Ishikawa (cell line): ENCODE results near the gene KIAA1671.
A peak's percentile ranks its signal among the peaks of the same experiment; 100 is the strongest.

Source experiments
- CEBPB ChIP-seq: IDR thresholded peaks from 2 replicates; pipeline ENCODE4 v1.6.1; 2012
- CREB1 ChIP-seq: IDR thresholded peaks from 2 replicates; pipeline ENCODE4 v1.6.1; 2012; ENCODE audit warnings: low read depth
- EGR1 ChIP-seq: IDR thresholded peaks from 2 replicates; pipeline ENCODE4 v1.6.1; 2012
- EP300 ChIP-seq: IDR thresholded peaks from 2 replicates; pipeline ENCODE4 v1.6.1; 2012; ENCODE audit warnings: borderline replicate concordance
- FOXM1 ChIP-seq: IDR thresholded peaks from 2 replicates; pipeline ENCODE4 v1.6.1; 2012; ENCODE audit warnings: low read depth, borderline replicate concordance
- MAX ChIP-seq: IDR thresholded peaks from 2 replicates; pipeline ENCODE4 v1.6.1; 2012
- RAD21 ChIP-seq: IDR thresholded peaks from 2 replicates; pipeline ENCODE4 v1.6.1; 2012; ENCODE audit warnings: low read depth
- TAF1 ChIP-seq: IDR thresholded peaks from 2 replicates; pipeline ENCODE4 v1.6.1; 2012; ENCODE audit warnings: low read depth, mild to moderate bottlenecking
- TCF12 ChIP-seq: IDR thresholded peaks from 2 replicates; pipeline ENCODE4 v1.6.1; 2012; ENCODE audit warnings: low read depth
- TEAD4 ChIP-seq: IDR thresholded peaks from 2 replicates; pipeline ENCODE4 v1.6.1; 2012
- YY1 ChIP-seq: IDR thresholded peaks from 2 replicates; pipeline ENCODE4 v1.6.1; 2012; ENCODE audit warnings: low read depth
- ZBTB7A ChIP-seq: IDR thresholded peaks from 2 replicates; pipeline ENCODE4 v1.6.1; 2012; ENCODE audit warnings: low read depth
- TF ChIP-seq, protein P1 (sequence below): IDR thresholded peaks from 2 replicates; pipeline ENCODE4 v1.6.1; 2012; ENCODE audit warnings: low read depth, mild to moderate bottlenecking
- TF ChIP-seq, protein P2 (sequence below): IDR thresholded peaks from 2 replicates; pipeline ENCODE4 v1.6.1; 2012

- no peak for TF ChIP-seq MAX
- no peak for TF ChIP-seq YY1
- TF ChIP-seq TEAD4 = no peak
- no peak for TF ChIP-seq CREB1
- TF ChIP-seq RAD21 = peak; percentile 46; the same call in 1 of the 2 replicates
- no peak for TF ChIP-seq TCF12
- no peak for TF ChIP-seq EGR1
- TF ChIP-seq, protein P1, sequence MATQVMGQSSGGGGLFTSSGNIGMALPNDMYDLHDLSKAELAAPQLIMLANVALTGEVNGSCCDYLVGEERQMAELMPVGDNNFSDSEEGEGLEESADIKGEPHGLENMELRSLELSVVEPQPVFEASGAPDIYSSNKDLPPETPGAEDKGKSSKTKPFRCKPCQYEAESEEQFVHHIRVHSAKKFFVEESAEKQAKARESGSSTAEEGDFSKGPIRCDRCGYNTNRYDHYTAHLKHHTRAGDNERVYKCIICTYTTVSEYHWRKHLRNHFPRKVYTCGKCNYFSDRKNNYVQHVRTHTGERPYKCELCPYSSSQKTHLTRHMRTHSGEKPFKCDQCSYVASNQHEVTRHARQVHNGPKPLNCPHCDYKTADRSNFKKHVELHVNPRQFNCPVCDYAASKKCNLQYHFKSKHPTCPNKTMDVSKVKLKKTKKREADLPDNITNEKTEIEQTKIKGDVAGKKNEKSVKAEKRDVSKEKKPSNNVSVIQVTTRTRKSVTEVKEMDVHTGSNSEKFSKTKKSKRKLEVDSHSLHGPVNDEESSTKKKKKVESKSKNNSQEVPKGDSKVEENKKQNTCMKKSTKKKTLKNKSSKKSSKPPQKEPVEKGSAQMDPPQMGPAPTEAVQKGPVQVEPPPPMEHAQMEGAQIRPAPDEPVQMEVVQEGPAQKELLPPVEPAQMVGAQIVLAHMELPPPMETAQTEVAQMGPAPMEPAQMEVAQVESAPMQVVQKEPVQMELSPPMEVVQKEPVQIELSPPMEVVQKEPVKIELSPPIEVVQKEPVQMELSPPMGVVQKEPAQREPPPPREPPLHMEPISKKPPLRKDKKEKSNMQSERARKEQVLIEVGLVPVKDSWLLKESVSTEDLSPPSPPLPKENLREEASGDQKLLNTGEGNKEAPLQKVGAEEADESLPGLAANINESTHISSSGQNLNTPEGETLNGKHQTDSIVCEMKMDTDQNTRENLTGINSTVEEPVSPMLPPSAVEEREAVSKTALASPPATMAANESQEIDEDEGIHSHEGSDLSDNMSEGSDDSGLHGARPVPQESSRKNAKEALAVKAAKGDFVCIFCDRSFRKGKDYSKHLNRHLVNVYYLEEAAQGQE = no peak
- no peak for TF ChIP-seq ZBTB7A
- no peak for TF ChIP-seq CEBPB
- TF ChIP-seq EP300 = no peak
- TF ChIP-seq, protein P2, sequence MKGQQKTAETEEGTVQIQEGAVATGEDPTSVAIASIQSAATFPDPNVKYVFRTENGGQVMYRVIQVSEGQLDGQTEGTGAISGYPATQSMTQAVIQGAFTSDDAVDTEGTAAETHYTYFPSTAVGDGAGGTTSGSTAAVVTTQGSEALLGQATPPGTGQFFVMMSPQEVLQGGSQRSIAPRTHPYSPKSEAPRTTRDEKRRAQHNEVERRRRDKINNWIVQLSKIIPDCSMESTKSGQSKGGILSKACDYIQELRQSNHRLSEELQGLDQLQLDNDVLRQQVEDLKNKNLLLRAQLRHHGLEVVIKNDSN = no peak
- no peak for TF ChIP-seq FOXM1
- TF ChIP-seq TAF1 = no peak
Observed at GRCh38 chr22:25027959-25028840, 75.7 kb downstream of the KIAA1671 start.
